ENCODE results near the gene LYRM4. TPM values are rescaled to one million over a fixed set of nuclear protein-coding genes. Genes with fewer than 3 reads are reported as not detected.

LYRM4 gene
- total RNA-seq, 1 experiment from 2014 or later: 44.3 TPM

GRCh38 chr6:5202941-5203340, 57.8 kb downstream of the LYRM4 start:
- H3K9me3 Mint-ChIP-seq: no peaks in the 10 kb centered on the region
- no peaks in the 10 kb centered on the region for H3K9me3 ChIP-seq (ENCODE audit: control insufficient read depth, low read depth, low read length)
- H3K36me3 Mint-ChIP-seq (ENCODE audit: insufficient read depth in 1 of 3, low read depth in 3 of 3): no peaks in the 10 kb centered on the region
- H2BK12ac ChIP-seq (ENCODE audit: insufficient read length, low read depth, low read length): no peak overlapping the region
- no peak overlapping the region for H3K9ac ChIP-seq (ENCODE audit: extremely low read depth, insufficient read length, low read length)
- H4K8ac ChIP-seq (replicated peaks; ENCODE audit: insufficient read length, low read depth, low read length): no peak overlapping the region
- no peak overlapping the region for H3K14ac ChIP-seq (ENCODE audit: insufficient read depth, low read length)
- peaks cover 2% of the 10 kb centered on the region; the same call in 1 of the 2 replicates for H3K4me1 ChIP-seq (ENCODE audit: insufficient read depth, low read length)
- H2BK15ac ChIP-seq (ENCODE audit: low read depth, low read length): no peak overlapping the region
- H3K23ac ChIP-seq (ENCODE audit: insufficient read length, low read depth, low read length): no peak overlapping the region
- no peak overlapping the region for H4K5ac ChIP-seq (ENCODE audit: insufficient read length, low read depth, low read length)
- H4K20me1 ChIP-seq (ENCODE audit: control insufficient read depth, insufficient read depth, insufficient read length): no peaks in the 10 kb centered on the region
- no peaks in the 10 kb centered on the region for H3K27me3 ChIP-seq (ENCODE audit: insufficient read depth, low read length)
- no peak overlapping the region for H3K56ac ChIP-seq (ENCODE audit: insufficient read length, low read depth, low read length)
- H3K23me2 ChIP-seq (ENCODE audit: insufficient read length, low read depth, low read length, poor library complexity, severe bottlenecking): no peaks in the 10 kb centered on the region
- H3T11ph ChIP-seq (ENCODE audit: low read length): no peak overlapping the region
- H3K4me1 Mint-ChIP-seq: peaks cover 31 to 34% of the 10 kb centered on the region in 2 experiments
- H2AK5ac ChIP-seq (ENCODE audit: insufficient read length, low read length): no peak overlapping the region
- no peak overlapping the region for H3K4me3 Mint-ChIP-seq
- DNase-seq: no peak
- H3K27ac ChIP-seq (ENCODE audit: insufficient read length, low read depth, low read length): no peak overlapping the region
- TF ChIP-seq, protein P1, sequence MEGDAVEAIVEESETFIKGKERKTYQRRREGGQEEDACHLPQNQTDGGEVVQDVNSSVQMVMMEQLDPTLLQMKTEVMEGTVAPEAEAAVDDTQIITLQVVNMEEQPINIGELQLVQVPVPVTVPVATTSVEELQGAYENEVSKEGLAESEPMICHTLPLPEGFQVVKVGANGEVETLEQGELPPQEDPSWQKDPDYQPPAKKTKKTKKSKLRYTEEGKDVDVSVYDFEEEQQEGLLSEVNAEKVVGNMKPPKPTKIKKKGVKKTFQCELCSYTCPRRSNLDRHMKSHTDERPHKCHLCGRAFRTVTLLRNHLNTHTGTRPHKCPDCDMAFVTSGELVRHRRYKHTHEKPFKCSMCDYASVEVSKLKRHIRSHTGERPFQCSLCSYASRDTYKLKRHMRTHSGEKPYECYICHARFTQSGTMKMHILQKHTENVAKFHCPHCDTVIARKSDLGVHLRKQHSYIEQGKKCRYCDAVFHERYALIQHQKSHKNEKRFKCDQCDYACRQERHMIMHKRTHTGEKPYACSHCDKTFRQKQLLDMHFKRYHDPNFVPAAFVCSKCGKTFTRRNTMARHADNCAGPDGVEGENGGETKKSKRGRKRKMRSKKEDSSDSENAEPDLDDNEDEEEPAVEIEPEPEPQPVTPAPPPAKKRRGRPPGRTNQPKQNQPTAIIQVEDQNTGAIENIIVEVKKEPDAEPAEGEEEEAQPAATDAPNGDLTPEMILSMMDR (conservative IDR thresholded peaks at IDR 0.05): no peak
- H2BK5ac ChIP-seq (ENCODE audit: insufficient read length, low read length): no peak overlapping the region
- H3K27ac Mint-ChIP-seq: no peak overlapping the region; a peak in 1 of 7 replicates
- no peaks in the 10 kb centered on the region for H3K27me3 Mint-ChIP-seq (ENCODE audit: low read depth)
- H3K79me1 ChIP-seq (ENCODE audit: insufficient read depth, low read depth, low read length, poor library complexity, severe bottlenecking): no peaks in the 10 kb centered on the region
- H3K4ac ChIP-seq (ENCODE audit: low read depth, low read length): no peak overlapping the region
- H2BK120ac ChIP-seq (ENCODE audit: low read depth, low read length, poor library complexity, severe bottlenecking): no peak overlapping the region
- H3K4me2 ChIP-seq (ENCODE audit: insufficient read depth, insufficient read length, low read length): no peak overlapping the region
- H2BK20ac ChIP-seq (ENCODE audit: low read depth, low read length, poor library complexity, severe bottlenecking): no peak overlapping the region
- no peak overlapping the region for H2AFZ ChIP-seq (ENCODE audit: low read length)
- H3K18ac ChIP-seq (ENCODE audit: insufficient read length, low read depth, low read length): no peak overlapping the region
- no CpG with 5 or more reads among the region's 7 CpGs for WGBS (ENCODE audit: extremely low coverage, insufficient read length, low lambda C conversion rate)
- H3K79me2 ChIP-seq (ENCODE audit: insufficient read depth, low read length): no peaks in the 10 kb centered on the region
- no peak overlapping the region for H4K91ac ChIP-seq (ENCODE audit: insufficient read length, low read depth, low read length)

All from H9 (cell line).